H9 (cell line): ENCODE measurements around the gene PCDH9. TPM values are rescaled to one million over a fixed set of nuclear protein-coding genes. Genes with fewer than 3 reads are reported as not detected.

Experiments
- DNase-seq: peaks from one replicate; pipeline ENCODE4 v3.0.0-alpha.2; 2017
- H2AFZ ChIP-seq: one replicate; pipeline ENCODE4 v1.6.1; 2013; ENCODE audit warnings: mild to moderate bottlenecking, low read length, control low read depth, moderate library complexity
- H2AK5ac ChIP-seq: 2 replicates; pipeline ENCODE4 v1.6.1; 2013; ENCODE audit warnings: low read length, control low read depth, mixed read lengths; ENCODE audit not compliant: insufficient read length
- H2BK120ac ChIP-seq: one replicate; pipeline ENCODE4 v1.6.1; 2013; ENCODE audit warnings: low read depth, mild to moderate bottlenecking, low read length, control low read depth, inconsistent platforms; ENCODE audit not compliant: poor library complexity, severe bottlenecking
- H2BK12ac ChIP-seq: 2 replicates; pipeline ENCODE4 v1.6.1; 2013; ENCODE audit warnings: low read length, control low read depth, mixed read lengths, low read depth; ENCODE audit not compliant: insufficient read length
- H2BK15ac ChIP-seq: 2 replicates; pipeline ENCODE4 v1.6.1; 2013; ENCODE audit warnings: low read depth, low read length, control low read depth
- H2BK20ac ChIP-seq: one replicate; pipeline ENCODE4 v1.6.1; 2013; ENCODE audit warnings: low read depth, mild to moderate bottlenecking, low read length, control low read depth, inconsistent platforms; ENCODE audit not compliant: poor library complexity, severe bottlenecking
- H2BK5ac ChIP-seq: 2 replicates; pipeline ENCODE4 v1.6.1; 2013; ENCODE audit warnings: low read length, control low read depth, mixed read lengths; ENCODE audit not compliant: insufficient read length
- H3K14ac ChIP-seq: 2 replicates; pipeline ENCODE4 v1.6.1; 2013; ENCODE audit warnings: low read length, control low read depth; ENCODE audit not compliant: insufficient read depth
- H3K18ac ChIP-seq: 2 replicates; pipeline ENCODE4 v1.6.1; 2013; ENCODE audit warnings: low read depth, mild to moderate bottlenecking, mixed read lengths, low read length, control low read depth; ENCODE audit not compliant: insufficient read length
- H3K23ac ChIP-seq: 2 replicates; pipeline ENCODE4 v1.6.1; 2013; ENCODE audit warnings: low read length, control low read depth, mixed read lengths, low read depth; ENCODE audit not compliant: insufficient read length
- H3K23me2 ChIP-seq: 2 replicates; pipeline ENCODE4 v1.6.1; 2013; ENCODE audit warnings: low read depth, mild to moderate bottlenecking, mixed read lengths, low read length, control low read depth; ENCODE audit not compliant: insufficient read length, poor library complexity, severe bottlenecking
- H3K27ac ChIP-seq: 2 replicates; pipeline ENCODE4 v1.5.1; 2013; ENCODE audit warnings: low read length, control low read depth, mixed read lengths, low read depth; ENCODE audit not compliant: insufficient read length
- H3K27me3 ChIP-seq: 2 replicates; pipeline ENCODE4 v1.6.1; 2013; ENCODE audit warnings: low read length, control low read depth, inconsistent platforms; ENCODE audit not compliant: insufficient read depth
- H3K4ac ChIP-seq: 2 replicates; pipeline ENCODE4 v1.6.1; 2013; ENCODE audit warnings: low read depth, mild to moderate bottlenecking, control low read depth, inconsistent platforms, low read length, moderate library complexity
- H3K4me1 ChIP-seq: 2 replicates; pipeline ENCODE4 v1.6.1; 2013; ENCODE audit warnings: low read length, control low read depth, inconsistent platforms; ENCODE audit not compliant: insufficient read depth
- H3K4me2 ChIP-seq: 2 replicates; pipeline ENCODE4 v1.6.1; 2013; ENCODE audit warnings: low read length, control low read depth, mixed read lengths; ENCODE audit not compliant: insufficient read length, insufficient read depth
- H3K56ac ChIP-seq: 2 replicates; pipeline ENCODE4 v1.6.1; 2013; ENCODE audit warnings: low read depth, mild to moderate bottlenecking, mixed read lengths, low read length, control low read depth; ENCODE audit not compliant: insufficient read length
- H3K79me1 ChIP-seq: 2 replicates; pipeline ENCODE4 v1.6.1; 2013; ENCODE audit warnings: low read depth, mild to moderate bottlenecking, moderate library complexity, low read length, control low read depth, inconsistent platforms; ENCODE audit not compliant: insufficient read depth, poor library complexity, severe bottlenecking
- H3K79me2 ChIP-seq: 2 replicates; pipeline ENCODE4 v1.6.1; 2013; ENCODE audit warnings: low read length, control low read depth, inconsistent platforms; ENCODE audit not compliant: insufficient read depth
- H3K9ac ChIP-seq: 2 replicates; pipeline ENCODE4 v1.6.1; 2013; ENCODE audit warnings: low read length, control low read depth, mixed read lengths; ENCODE audit not compliant: insufficient read length; ENCODE audit errors: extremely low read depth
- H3K9me3 ChIP-seq: one replicate; pipeline ENCODE4 v1.6.1; 2013; ENCODE audit warnings: low read depth, low read length, inconsistent platforms; ENCODE audit not compliant: control insufficient read depth
- H3T11ph ChIP-seq: one replicate; pipeline ENCODE4 v1.6.1; 2013; ENCODE audit warnings: mild to moderate bottlenecking, low read length, control low read depth, inconsistent platforms
- H4K20me1 ChIP-seq: one replicate; pipeline ENCODE4 v1.6.1; 2013; ENCODE audit not compliant: control insufficient read depth, insufficient read length, insufficient read depth
- H4K5ac ChIP-seq: 2 replicates; pipeline ENCODE4 v1.6.1; 2013; ENCODE audit warnings: low read depth, mild to moderate bottlenecking, mixed read lengths, low read length, control low read depth; ENCODE audit not compliant: insufficient read length
- H4K8ac ChIP-seq: replicated peaks from 2 replicates; pipeline ENCODE4 v1.6.1; 2013; ENCODE audit warnings: low read length, control low read depth, mixed read lengths, low read depth; ENCODE audit not compliant: insufficient read length
- H4K91ac ChIP-seq: 2 replicates; pipeline ENCODE4 v1.6.1; 2013; ENCODE audit warnings: low read depth, mild to moderate bottlenecking, moderate library complexity, mixed read lengths, low read length, control low read depth; ENCODE audit not compliant: insufficient read length
- H3K27ac Mint-ChIP-seq, 3 experiments: 2 replicates in 2 of 3; 3 replicates in 1 of 3; pipeline ENCODE4 v1.8.0; 2020 to 2021; ENCODE audit warnings: mixed read lengths in 3 of 3, mild to moderate bottlenecking in 1 of 3, moderate library complexity in 1 of 3
- H3K27me3 Mint-ChIP-seq: 2 replicates; pipeline ENCODE4 v1.8.0; 2021; ENCODE audit warnings: low read depth, mild to moderate bottlenecking, moderate library complexity, mixed read lengths
- H3K36me3 Mint-ChIP-seq, 3 experiments: 2 replicates in 2 of 3; 3 replicates in 1 of 3; pipeline ENCODE4 v1.8.0; 2020 to 2021; ENCODE audit warnings: low read depth in 3 of 3, mixed read lengths in 3 of 3; ENCODE audit not compliant: insufficient read depth in 1 of 3
- H3K4me1 Mint-ChIP-seq, 2 experiments: 2 replicates each; pipeline ENCODE4 v1.8.0; 2020; ENCODE audit warnings: mixed read lengths in 2 of 2
- H3K4me3 Mint-ChIP-seq, 2 experiments: 2 replicates in 1 of 2; 3 replicates in 1 of 2; pipeline ENCODE4 v1.8.0; 2020 to 2021; ENCODE audit warnings: mild to moderate bottlenecking in 2 of 2, mixed read lengths in 2 of 2, moderate library complexity in 1 of 2
- H3K9me3 Mint-ChIP-seq, 2 experiments: 2 replicates in 1 of 2; 3 replicates in 1 of 2; pipeline ENCODE4 v1.8.0; 2020; ENCODE audit warnings: mild to moderate bottlenecking in 2 of 2, mixed read lengths in 2 of 2, moderate library complexity in 1 of 2
- WGBS: extraction: QIAGEN DNeasy Blood & Tissue Kit; methylation state at CpG from one replicate; pipeline ENCODE4 v1.1.7; 2013; ENCODE audit warnings: missing lambda C conversion rate, low lambda C conversion rate, mixed read lengths; ENCODE audit not compliant: insufficient read length; ENCODE audit errors: extremely low coverage; 5-methylcytosine and 5-hydroxymethylcytosine counted together
- total RNA-seq: library from RNA; stranded (reverse); gene quantifications from 2 replicates; pipeline ENCODE4 v1.2.1, GENCODE V29; 2021
- TF ChIP-seq, protein P1 (sequence below): fragments of 200-600 bp; sonication (generic); conservative IDR thresholded peaks from 3 replicates; pipeline ENCODE4 v1.8.0; 2021; ENCODE audit warnings: antibody characterized with exemption, mild to moderate bottlenecking

The PCDH9 gene
- total RNA-seq, 1 experiment from 2014 or later = 0.11 TPM

DNA sequence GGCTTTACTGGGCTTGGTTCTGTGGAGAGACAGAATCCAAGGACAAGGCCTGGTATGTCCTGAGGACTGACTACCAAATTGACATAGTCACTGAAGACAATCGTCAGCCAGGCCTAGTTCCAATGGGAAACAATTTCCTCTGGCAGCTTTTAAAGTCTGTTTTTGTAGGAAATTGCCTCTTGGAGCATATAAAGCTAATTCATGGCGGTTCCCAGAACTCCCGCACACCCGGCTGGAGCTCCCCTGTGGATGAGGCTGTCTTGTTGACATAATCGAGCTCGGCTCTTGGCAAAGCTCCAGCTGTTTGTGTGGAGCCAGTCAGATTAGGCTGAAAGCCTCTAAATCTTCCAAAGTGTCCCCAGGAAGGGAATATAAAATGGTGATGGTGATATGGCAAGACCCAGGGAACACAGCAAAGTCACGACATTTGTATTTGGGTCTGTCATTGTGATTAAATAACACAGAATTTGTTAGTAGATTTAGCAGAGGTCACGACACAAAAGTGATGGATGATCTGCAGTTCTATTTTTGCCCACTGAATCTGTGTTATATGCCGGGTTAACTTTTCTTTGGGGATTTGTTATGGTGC, 395.0 kb downstream of the PCDH9 start:
- Histone ChIP-seq H2AK5ac (no peak overlapping the region), H4K20me1 (no peaks in the 10 kb centered on the region), H3K14ac (no peak overlapping the region), H3K27ac (no peak overlapping the region), H2BK5ac (no peak overlapping the region), H2AFZ (no peak overlapping the region), H3K79me1 (no peaks in the 10 kb centered on the region), H3K4me1 (no peaks in the 10 kb centered on the region), H4K5ac (no peak overlapping the region), H3K27me3 (no peaks in the 10 kb centered on the region), H2BK120ac (no peak overlapping the region), H3K23me2 (no peaks in the 10 kb centered on the region), H4K91ac (no peak overlapping the region), H3K4me2 (no peak overlapping the region), H3K18ac (no peak overlapping the region), H3K9ac (no peak overlapping the region), H3K4ac (no peak overlapping the region), H3K23ac (no peak overlapping the region), H4K8ac (no peak overlapping the region), H2BK20ac (no peak overlapping the region), H3T11ph (no peak overlapping the region), H2BK15ac (no peak overlapping the region), H3K79me2 (no peaks in the 10 kb centered on the region), H3K9me3 (no peaks in the 10 kb centered on the region), H3K56ac (no peak overlapping the region), H2BK12ac (no peak overlapping the region)
- Mint-ChIP-seq H3K4me3 (no peak overlapping the region), H3K27ac (no peak overlapping the region), H3K9me3 (no peaks in the 10 kb centered on the region), H3K27me3 (no peaks in the 10 kb centered on the region), H3K4me1 (no peaks in the 10 kb centered on the region), H3K36me3 (no peaks in the 10 kb centered on the region)
- no CpG with 5 or more reads among the region's 9 CpGs for WGBS
- TF ChIP-seq, protein P1, sequence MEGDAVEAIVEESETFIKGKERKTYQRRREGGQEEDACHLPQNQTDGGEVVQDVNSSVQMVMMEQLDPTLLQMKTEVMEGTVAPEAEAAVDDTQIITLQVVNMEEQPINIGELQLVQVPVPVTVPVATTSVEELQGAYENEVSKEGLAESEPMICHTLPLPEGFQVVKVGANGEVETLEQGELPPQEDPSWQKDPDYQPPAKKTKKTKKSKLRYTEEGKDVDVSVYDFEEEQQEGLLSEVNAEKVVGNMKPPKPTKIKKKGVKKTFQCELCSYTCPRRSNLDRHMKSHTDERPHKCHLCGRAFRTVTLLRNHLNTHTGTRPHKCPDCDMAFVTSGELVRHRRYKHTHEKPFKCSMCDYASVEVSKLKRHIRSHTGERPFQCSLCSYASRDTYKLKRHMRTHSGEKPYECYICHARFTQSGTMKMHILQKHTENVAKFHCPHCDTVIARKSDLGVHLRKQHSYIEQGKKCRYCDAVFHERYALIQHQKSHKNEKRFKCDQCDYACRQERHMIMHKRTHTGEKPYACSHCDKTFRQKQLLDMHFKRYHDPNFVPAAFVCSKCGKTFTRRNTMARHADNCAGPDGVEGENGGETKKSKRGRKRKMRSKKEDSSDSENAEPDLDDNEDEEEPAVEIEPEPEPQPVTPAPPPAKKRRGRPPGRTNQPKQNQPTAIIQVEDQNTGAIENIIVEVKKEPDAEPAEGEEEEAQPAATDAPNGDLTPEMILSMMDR = no peak
- DNase-seq = no peak
